H9 (cell line): Measurements from ENCODE around the gene WBP1. TPM values are rescaled to one million over a fixed set of nuclear protein-coding genes. Genes with fewer than 3 reads are reported as not detected.

Source experiments
- DNase-seq: peaks from one replicate; pipeline ENCODE4 v3.0.0-alpha.2; 2017
- H2AFZ ChIP-seq: one replicate; pipeline ENCODE4 v1.6.1; 2013; ENCODE audit warnings: mild to moderate bottlenecking, low read length, control low read depth, moderate library complexity
- H2AK5ac ChIP-seq: 2 replicates; pipeline ENCODE4 v1.6.1; 2013; ENCODE audit warnings: low read length, control low read depth, mixed read lengths; ENCODE audit not compliant: insufficient read length
- H2BK120ac ChIP-seq: one replicate; pipeline ENCODE4 v1.6.1; 2013; ENCODE audit warnings: low read depth, mild to moderate bottlenecking, low read length, control low read depth, inconsistent platforms; ENCODE audit not compliant: poor library complexity, severe bottlenecking
- H2BK12ac ChIP-seq: 2 replicates; pipeline ENCODE4 v1.6.1; 2013; ENCODE audit warnings: low read length, control low read depth, mixed read lengths, low read depth; ENCODE audit not compliant: insufficient read length
- H2BK15ac ChIP-seq: 2 replicates; pipeline ENCODE4 v1.6.1; 2013; ENCODE audit warnings: low read depth, low read length, control low read depth
- H2BK20ac ChIP-seq: one replicate; pipeline ENCODE4 v1.6.1; 2013; ENCODE audit warnings: low read depth, mild to moderate bottlenecking, low read length, control low read depth, inconsistent platforms; ENCODE audit not compliant: poor library complexity, severe bottlenecking
- H2BK5ac ChIP-seq: 2 replicates; pipeline ENCODE4 v1.6.1; 2013; ENCODE audit warnings: low read length, control low read depth, mixed read lengths; ENCODE audit not compliant: insufficient read length
- H3K14ac ChIP-seq: 2 replicates; pipeline ENCODE4 v1.6.1; 2013; ENCODE audit warnings: low read length, control low read depth; ENCODE audit not compliant: insufficient read depth
- H3K18ac ChIP-seq: 2 replicates; pipeline ENCODE4 v1.6.1; 2013; ENCODE audit warnings: low read depth, mild to moderate bottlenecking, mixed read lengths, low read length, control low read depth; ENCODE audit not compliant: insufficient read length
- H3K23ac ChIP-seq: 2 replicates; pipeline ENCODE4 v1.6.1; 2013; ENCODE audit warnings: low read length, control low read depth, mixed read lengths, low read depth; ENCODE audit not compliant: insufficient read length
- H3K23me2 ChIP-seq: 2 replicates; pipeline ENCODE4 v1.6.1; 2013; ENCODE audit warnings: low read depth, mild to moderate bottlenecking, mixed read lengths, low read length, control low read depth; ENCODE audit not compliant: insufficient read length, poor library complexity, severe bottlenecking
- H3K27ac ChIP-seq: 2 replicates; pipeline ENCODE4 v1.5.1; 2013; ENCODE audit warnings: low read length, control low read depth, mixed read lengths, low read depth; ENCODE audit not compliant: insufficient read length
- H3K27me3 ChIP-seq: 2 replicates; pipeline ENCODE4 v1.6.1; 2013; ENCODE audit warnings: low read length, control low read depth, inconsistent platforms; ENCODE audit not compliant: insufficient read depth
- H3K4ac ChIP-seq: 2 replicates; pipeline ENCODE4 v1.6.1; 2013; ENCODE audit warnings: low read depth, mild to moderate bottlenecking, control low read depth, inconsistent platforms, low read length, moderate library complexity
- H3K4me1 ChIP-seq: 2 replicates; pipeline ENCODE4 v1.6.1; 2013; ENCODE audit warnings: low read length, control low read depth, inconsistent platforms; ENCODE audit not compliant: insufficient read depth
- H3K4me2 ChIP-seq: 2 replicates; pipeline ENCODE4 v1.6.1; 2013; ENCODE audit warnings: low read length, control low read depth, mixed read lengths; ENCODE audit not compliant: insufficient read length, insufficient read depth
- H3K56ac ChIP-seq: 2 replicates; pipeline ENCODE4 v1.6.1; 2013; ENCODE audit warnings: low read depth, mild to moderate bottlenecking, mixed read lengths, low read length, control low read depth; ENCODE audit not compliant: insufficient read length
- H3K79me1 ChIP-seq: 2 replicates; pipeline ENCODE4 v1.6.1; 2013; ENCODE audit warnings: low read depth, mild to moderate bottlenecking, moderate library complexity, low read length, control low read depth, inconsistent platforms; ENCODE audit not compliant: insufficient read depth, poor library complexity, severe bottlenecking
- H3K79me2 ChIP-seq: 2 replicates; pipeline ENCODE4 v1.6.1; 2013; ENCODE audit warnings: low read length, control low read depth, inconsistent platforms; ENCODE audit not compliant: insufficient read depth
- H3K9ac ChIP-seq: 2 replicates; pipeline ENCODE4 v1.6.1; 2013; ENCODE audit warnings: low read length, control low read depth, mixed read lengths; ENCODE audit not compliant: insufficient read length; ENCODE audit errors: extremely low read depth
- H3K9me3 ChIP-seq: one replicate; pipeline ENCODE4 v1.6.1; 2013; ENCODE audit warnings: low read depth, low read length, inconsistent platforms; ENCODE audit not compliant: control insufficient read depth
- H3T11ph ChIP-seq: one replicate; pipeline ENCODE4 v1.6.1; 2013; ENCODE audit warnings: mild to moderate bottlenecking, low read length, control low read depth, inconsistent platforms
- H4K20me1 ChIP-seq: one replicate; pipeline ENCODE4 v1.6.1; 2013; ENCODE audit not compliant: control insufficient read depth, insufficient read length, insufficient read depth
- H4K5ac ChIP-seq: 2 replicates; pipeline ENCODE4 v1.6.1; 2013; ENCODE audit warnings: low read depth, mild to moderate bottlenecking, mixed read lengths, low read length, control low read depth; ENCODE audit not compliant: insufficient read length
- H4K8ac ChIP-seq: replicated peaks from 2 replicates; pipeline ENCODE4 v1.6.1; 2013; ENCODE audit warnings: low read length, control low read depth, mixed read lengths, low read depth; ENCODE audit not compliant: insufficient read length
- H4K91ac ChIP-seq: 2 replicates; pipeline ENCODE4 v1.6.1; 2013; ENCODE audit warnings: low read depth, mild to moderate bottlenecking, moderate library complexity, mixed read lengths, low read length, control low read depth; ENCODE audit not compliant: insufficient read length
- H3K27ac Mint-ChIP-seq, 3 experiments: 2 replicates in 2 of 3; 3 replicates in 1 of 3; pipeline ENCODE4 v1.8.0; 2020 to 2021; ENCODE audit warnings: mixed read lengths in 3 of 3, mild to moderate bottlenecking in 1 of 3, moderate library complexity in 1 of 3
- H3K27me3 Mint-ChIP-seq: 2 replicates; pipeline ENCODE4 v1.8.0; 2021; ENCODE audit warnings: low read depth, mild to moderate bottlenecking, moderate library complexity, mixed read lengths
- H3K36me3 Mint-ChIP-seq, 3 experiments: 2 replicates in 2 of 3; 3 replicates in 1 of 3; pipeline ENCODE4 v1.8.0; 2020 to 2021; ENCODE audit warnings: low read depth in 3 of 3, mixed read lengths in 3 of 3; ENCODE audit not compliant: insufficient read depth in 1 of 3
- H3K4me1 Mint-ChIP-seq, 2 experiments: 2 replicates each; pipeline ENCODE4 v1.8.0; 2020; ENCODE audit warnings: mixed read lengths in 2 of 2
- H3K4me3 Mint-ChIP-seq, 2 experiments: 2 replicates in 1 of 2; 3 replicates in 1 of 2; pipeline ENCODE4 v1.8.0; 2020 to 2021; ENCODE audit warnings: mild to moderate bottlenecking in 2 of 2, mixed read lengths in 2 of 2, moderate library complexity in 1 of 2
- H3K9me3 Mint-ChIP-seq, 2 experiments: 2 replicates in 1 of 2; 3 replicates in 1 of 2; pipeline ENCODE4 v1.8.0; 2020; ENCODE audit warnings: mild to moderate bottlenecking in 2 of 2, mixed read lengths in 2 of 2, moderate library complexity in 1 of 2
- CTCF ChIP-seq: fragments of 200-600 bp; sonication (generic); conservative IDR thresholded peaks from 3 replicates; pipeline ENCODE4 v1.8.0; 2021; ENCODE audit warnings: antibody characterized with exemption, mild to moderate bottlenecking
- WGBS: extraction: QIAGEN DNeasy Blood & Tissue Kit; methylation state at CpG from one replicate; pipeline ENCODE4 v1.1.7; 2013; ENCODE audit warnings: missing lambda C conversion rate, low lambda C conversion rate, mixed read lengths; ENCODE audit not compliant: insufficient read length; ENCODE audit errors: extremely low coverage; 5-methylcytosine and 5-hydroxymethylcytosine counted together
- total RNA-seq: library from RNA; stranded (reverse); gene quantifications from 2 replicates; pipeline ENCODE4 v1.2.1, GENCODE V29; 2021

The WBP1 gene
- total RNA-seq, 1 experiment from 2014 or later = 82.1 TPM

GRCh38 chr2:74488643-74489481, 30.6 kb downstream of the WBP1 start:
- H4K20me1 ChIP-seq = no peaks in the 10 kb centered on the region
- no peak overlapping the region for H4K8ac ChIP-seq
- H3K27ac ChIP-seq = no peak overlapping the region
- no peak for DNase-seq
- no peaks in the 10 kb centered on the region for H3K4me1 ChIP-seq
- no peak overlapping the region for H2BK15ac ChIP-seq
- no peak overlapping the region for H2BK5ac ChIP-seq
- no peak overlapping the region for H2BK120ac ChIP-seq
- no peak overlapping the region for H3K4me3 Mint-ChIP-seq
- WGBS = no CpG with 5 or more reads among the region's 9 CpGs
- H2BK12ac ChIP-seq = no peak overlapping the region
- no peak overlapping the region for H2AFZ ChIP-seq
- no peaks in the 10 kb centered on the region for H3K4me1 Mint-ChIP-seq
- H3K14ac ChIP-seq = no peak overlapping the region
- H3K9me3 Mint-ChIP-seq = no peaks in the 10 kb centered on the region
- no peaks in the 10 kb centered on the region; the same call in 1 of the 2 replicates for H3K27me3 Mint-ChIP-seq
- H3K23ac ChIP-seq = no peak overlapping the region
- H3K9ac ChIP-seq = no peak overlapping the region
- no peak overlapping the region for H4K91ac ChIP-seq
- H3K27ac Mint-ChIP-seq = no peak overlapping the region
- no peak overlapping the region for H3K18ac ChIP-seq
- no peaks in the 10 kb centered on the region for H3K79me1 ChIP-seq
- H3K4me2 ChIP-seq = no peak overlapping the region
- H3K79me2 ChIP-seq = no peaks in the 10 kb centered on the region
- H3K36me3 Mint-ChIP-seq = peaks cover 24 to 64% (median 59%) of the 10 kb centered on the region in 3 experiments
- H3K9me3 ChIP-seq = no peaks in the 10 kb centered on the region
- no peak overlapping the region for H3T11ph ChIP-seq
- no peak overlapping the region for H3K4ac ChIP-seq
- no peak overlapping the region for H4K5ac ChIP-seq
- H2BK20ac ChIP-seq = no peak overlapping the region
- H3K23me2 ChIP-seq = no peaks in the 10 kb centered on the region
- no peak overlapping the region for H2AK5ac ChIP-seq
- TF ChIP-seq CTCF = no peak
- H3K56ac ChIP-seq = no peak overlapping the region
- no peaks in the 10 kb centered on the region for H3K27me3 ChIP-seq
